RCC 7860 (cell line): ENCODE measurements around the gene CNTLN.
"Not testable (repeated sequence)": the region's sequence is repeated elsewhere in the genome, so short reads cannot be mapped to it uniquely, and the experiment has no call there.

Experiments
- DNase-seq: peaks from one replicate; pipeline ENCODE4 v3.0.0-alpha.2; 2015; ENCODE audit warnings: low spot score
- FAIRE-seq: peaks from 2 replicates; lab custom pipeline; 2012; peaks lifted over from hg19 to GRCh38; lab: Jason Lieb, UNC

The CNTLN gene

DNA sequence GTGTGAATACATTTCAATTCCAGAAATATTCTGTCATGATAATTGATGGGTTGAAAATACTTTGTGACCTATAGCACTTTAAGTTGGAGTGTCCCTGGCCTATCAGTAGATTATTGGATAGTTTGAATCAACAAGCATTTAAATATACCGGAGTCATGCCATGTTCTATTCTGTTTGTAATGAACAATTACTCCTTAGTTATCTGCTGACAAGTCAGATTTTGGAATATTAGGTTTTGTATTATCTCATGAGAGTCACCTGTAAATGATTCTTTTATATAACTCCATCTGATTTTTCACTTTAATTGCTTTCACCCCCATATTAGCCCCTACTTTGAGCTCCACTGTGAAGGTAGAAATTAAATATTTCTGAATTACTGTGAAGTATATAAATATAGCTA is 351.6 kb downstream of the CNTLN start:
- FAIRE-seq = no peak
- no peak for DNase-seq

DNA sequence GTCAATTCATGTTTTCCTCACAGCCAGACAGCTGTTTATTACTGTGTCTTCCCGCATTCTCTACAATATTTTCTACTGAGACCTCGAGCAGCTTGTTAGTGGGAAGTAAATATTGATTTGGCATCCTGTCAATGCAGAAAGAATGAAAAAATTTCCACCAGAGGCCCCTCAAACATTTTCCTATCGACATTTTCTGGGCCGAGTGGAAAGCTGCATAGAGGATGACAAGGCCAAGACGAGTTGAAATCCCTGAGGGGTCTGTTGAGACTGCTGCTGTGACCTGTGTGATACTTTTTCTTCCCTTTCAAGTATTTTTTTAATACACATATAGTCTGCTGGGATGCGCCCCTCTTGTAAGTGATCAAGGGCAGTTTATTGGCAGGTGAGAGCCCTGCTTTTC is 352.6 kb downstream of the CNTLN start:
- FAIRE-seq (no peak), DNase-seq (no peak)

DNA sequence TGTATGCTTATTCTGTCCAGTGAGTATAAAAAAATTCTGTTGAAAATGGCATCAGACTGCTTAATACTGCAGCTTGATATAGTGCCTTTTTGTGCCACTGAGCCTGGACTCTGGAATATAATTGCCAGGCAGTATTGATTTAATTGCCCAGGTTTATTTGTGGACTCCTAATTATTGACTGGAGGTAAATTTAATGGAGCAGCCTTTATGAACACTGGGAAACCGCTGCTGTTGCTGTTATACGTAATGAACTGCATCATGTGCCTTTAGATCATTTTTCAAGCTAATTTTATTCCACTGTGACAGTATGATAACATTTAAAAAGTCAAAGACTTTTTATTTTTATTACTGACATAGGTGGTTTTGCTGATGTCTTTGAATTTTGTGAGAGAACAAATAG is 353.8 kb downstream of the CNTLN start:
- no peak for FAIRE-seq
- DNase-seq = no peak

DNA sequence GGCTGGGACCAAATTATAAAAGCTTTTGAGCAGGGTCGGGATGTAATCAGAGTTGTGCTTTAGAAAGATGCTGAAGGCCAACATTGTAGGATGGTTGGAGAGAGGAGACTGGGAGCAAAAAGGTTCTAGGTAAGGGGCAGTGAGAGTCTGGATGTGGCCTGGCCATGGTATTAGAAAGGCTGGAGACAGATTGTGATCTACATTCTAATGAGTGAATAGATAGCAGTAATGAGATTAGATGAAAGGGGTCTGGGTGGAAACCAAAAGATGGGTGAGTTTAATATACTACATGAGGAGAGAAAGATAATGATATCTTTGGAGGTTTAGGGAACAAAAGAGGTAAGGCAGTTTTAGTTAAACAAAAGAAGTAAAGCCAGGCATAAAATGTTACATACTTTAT is 355.3 kb downstream of the CNTLN start:
- no peak for DNase-seq
- no peak for FAIRE-seq

DNA sequence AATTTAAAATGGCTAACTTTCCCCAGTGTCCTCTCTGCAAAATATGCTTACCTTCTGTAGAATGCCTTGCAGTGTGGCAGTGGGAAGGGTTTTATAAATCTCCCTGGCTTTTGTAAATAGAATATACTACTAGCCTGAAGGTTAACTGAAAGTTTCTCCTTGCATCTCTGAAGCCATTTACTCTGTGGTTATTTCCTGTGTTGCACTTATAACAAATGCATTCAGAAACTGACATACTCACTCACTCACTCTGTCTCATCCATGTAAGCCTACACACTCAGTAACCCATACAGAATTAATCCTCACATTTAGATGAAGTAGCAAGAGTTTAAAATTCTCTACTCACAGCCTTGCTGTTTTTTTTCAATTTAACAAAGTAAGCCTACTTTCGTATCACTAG is 356.9 kb downstream of the CNTLN start:
- DNase-seq (no peak), FAIRE-seq (no peak)

DNA sequence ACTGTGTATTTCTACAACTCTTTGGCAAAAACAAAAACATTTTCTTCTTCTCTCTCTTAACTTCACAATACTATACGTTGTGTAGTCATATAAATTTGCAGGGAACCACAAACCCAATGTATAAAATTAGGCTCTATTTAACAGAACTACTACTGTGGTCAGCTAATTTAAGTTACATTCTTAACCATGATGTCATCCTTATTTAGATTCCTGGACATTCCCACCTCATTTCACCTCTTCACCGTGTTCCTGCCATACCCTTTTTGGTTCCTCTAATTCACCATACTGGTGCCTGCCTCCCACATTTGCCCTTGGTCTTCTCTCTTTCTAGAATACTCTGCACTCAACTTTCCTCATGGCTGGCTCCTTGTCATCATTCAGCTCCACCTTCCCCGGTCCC is 368.4 kb downstream of the CNTLN start:
- FAIRE-seq = no peak
- no peak for DNase-seq

DNA sequence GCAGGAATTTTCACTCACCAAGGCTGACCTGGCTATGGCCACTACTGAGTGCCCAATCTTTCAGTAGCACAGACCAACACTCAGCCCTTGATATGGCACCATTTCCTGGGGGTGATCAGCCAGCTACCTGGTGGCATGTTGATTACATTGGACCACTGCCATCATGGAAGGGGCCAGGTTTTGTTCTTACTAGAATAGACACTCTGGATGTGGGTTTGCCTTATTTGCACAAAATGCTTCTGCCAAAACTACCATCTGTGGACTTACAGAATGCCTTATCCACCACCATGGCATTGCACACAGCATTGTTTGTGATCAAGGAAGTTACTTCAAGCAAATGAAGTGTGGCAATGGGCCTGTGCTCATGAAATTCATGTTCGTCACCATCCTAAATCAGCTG is 374.3 kb downstream of the CNTLN start:
- DNase-seq = no peak
- FAIRE-seq = no peak

DNA sequence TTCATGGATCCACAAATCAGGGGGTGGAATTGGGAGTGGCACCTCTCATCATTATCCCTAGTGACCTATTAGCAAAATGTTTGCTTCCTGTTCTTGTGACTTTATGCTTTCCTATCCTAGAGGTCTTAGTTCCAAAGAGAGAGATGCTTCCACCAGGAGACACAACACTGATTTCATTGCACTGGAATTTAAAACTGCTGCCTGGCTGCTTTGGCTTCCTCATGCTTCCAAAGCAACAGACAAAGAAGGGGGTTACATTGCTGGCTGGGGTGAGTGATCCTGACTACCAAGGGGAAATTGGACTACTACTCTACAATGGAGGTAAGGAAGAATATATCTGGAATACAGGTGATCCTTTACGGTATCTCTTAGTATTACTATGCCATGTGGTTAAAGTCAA is 374.9 kb downstream of the CNTLN start:
- no peak for DNase-seq
- no peak for FAIRE-seq

DNA sequence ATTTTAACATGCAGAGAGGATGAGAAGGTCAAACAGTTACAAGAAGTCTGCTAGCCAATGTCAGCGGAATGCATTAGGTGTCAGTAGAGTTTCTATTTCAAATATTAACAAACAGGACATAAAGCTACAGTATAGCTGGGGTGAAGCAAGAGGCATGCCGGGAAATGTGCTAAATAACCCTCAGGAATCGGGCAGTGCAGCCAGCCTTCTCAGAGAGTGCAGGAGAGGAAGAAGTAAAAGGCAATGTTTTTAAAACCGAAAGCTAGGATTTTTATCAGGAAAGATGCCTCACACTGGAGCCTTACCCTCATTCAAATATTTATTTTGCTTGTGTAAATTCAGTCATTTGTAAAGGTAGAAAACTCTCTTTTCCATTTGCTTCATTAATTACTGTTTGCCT is 384.9 kb downstream of the CNTLN start:
- DNase-seq (no peak), FAIRE-seq (no peak)

DNA sequence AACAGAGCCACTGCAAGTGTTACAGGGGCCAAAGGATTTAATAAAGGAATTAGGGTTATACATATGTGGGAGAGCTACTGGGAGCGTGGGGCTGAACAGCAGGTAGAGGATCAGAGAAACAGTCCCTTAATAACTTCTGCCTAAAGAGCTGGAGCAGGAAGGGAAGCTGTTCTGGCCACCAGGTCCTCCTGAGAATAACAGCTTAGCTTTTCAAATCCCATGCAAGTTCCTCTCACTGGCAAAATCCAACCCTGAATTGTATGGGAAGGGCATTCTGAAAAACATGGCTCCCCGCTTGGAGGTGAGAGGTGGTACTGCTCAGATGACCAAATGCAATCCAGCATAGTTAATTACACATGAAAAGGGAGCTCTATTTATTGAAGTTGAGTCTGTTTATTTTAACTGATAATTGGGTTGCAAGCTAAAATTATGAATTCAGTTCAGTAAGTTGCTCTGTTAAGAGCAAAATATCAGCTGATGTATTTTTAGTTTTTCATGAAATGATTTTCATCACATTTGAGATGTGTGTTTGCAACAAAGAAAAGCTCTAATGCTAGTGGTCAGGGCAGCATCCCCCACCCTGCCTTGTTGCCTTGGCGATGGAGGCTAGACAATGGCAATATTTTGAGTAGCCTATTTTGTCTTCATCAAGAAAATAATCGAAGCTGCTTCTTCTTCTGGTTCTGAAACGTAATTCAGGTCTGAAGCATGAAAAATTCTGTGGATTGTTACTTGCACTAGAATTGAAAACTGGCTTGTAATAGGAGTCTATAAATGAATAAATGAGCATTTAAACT is 385.6 kb downstream of the CNTLN start:
- DNase-seq (no peak), FAIRE-seq (no peak)

DNA sequence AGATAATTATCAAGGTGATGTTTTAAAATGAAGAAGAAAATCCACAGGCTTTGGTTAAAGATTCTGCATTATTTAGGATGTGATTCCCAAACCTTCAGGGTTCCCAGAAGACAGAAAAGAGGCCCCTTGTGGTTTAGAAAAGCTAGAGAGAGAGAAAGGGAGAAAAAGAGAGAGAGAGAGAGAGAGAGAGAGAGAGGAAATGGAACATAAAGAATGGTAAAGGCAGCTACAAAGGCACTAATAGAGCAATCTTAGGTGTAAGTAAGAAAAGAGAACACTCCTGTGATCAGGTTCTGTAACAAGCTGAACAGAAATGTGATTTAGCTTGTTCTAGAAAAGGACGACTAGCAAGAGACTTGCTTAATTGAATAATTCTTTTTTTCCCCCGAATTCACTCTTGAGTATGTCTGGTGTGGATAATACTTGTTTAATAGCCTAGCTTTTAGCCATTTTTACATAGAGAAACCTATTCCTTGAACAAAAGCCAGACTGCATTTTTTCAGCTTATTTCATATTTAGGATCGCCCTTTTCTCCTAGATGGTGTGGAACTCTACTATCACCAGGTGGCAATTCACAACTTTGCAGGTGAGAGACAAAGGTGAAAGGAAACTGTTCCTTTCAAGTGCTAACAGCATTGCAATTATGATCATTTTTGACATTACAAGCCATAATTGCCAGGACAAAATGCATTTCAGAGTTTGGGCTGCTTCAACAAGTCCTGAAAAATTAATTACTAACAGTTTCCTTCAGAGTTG is 386.4 kb downstream of the CNTLN start:
- no peak for DNase-seq

DNA sequence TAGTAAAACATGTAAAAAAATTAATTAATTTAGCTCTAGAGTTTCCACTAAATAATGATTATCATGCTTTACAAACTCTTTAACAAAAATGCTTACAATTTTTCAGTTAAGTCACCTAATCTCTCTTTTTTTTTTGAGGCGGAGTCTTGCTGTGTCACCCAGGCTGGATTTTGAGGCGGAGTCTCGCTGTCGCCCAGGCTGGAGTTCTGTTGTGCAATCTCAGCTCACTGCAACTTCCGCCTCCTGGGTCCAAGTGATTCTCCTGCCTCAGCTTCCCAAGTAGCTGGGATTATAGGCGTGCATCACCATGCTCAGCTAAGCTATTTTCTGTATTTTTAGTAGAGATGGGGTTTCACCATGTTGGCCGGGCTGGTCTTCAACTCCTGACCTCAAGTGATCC is 391.9 kb downstream of the CNTLN start:
- FAIRE-seq, DNase-seq: not testable (repeated sequence)

More for the DNA sequence above, 386.4 kb downstream of the CNTLN start:
- no peak for FAIRE-seq

DNA sequence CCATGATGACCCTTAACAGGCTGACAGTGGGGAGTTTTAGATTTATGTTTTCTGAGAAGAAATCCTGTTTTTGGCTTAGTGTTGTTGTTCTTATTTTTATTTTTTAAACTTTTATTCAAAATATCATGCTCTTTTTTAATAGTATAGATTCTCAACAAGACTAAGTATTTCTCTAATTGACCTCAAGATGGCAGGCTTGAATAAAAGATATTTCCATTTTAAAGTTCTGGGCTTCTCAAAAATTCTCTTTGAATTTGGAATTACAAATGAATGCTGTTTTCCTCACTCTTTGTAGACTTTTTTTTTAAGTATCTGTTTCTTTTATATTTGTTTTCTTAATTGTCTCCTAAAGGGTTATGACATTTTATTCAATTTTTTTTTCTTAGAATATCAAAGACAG is 394.0 kb downstream of the CNTLN start:
- FAIRE-seq (peak; percentile 55), DNase-seq (no peak)

DNA sequence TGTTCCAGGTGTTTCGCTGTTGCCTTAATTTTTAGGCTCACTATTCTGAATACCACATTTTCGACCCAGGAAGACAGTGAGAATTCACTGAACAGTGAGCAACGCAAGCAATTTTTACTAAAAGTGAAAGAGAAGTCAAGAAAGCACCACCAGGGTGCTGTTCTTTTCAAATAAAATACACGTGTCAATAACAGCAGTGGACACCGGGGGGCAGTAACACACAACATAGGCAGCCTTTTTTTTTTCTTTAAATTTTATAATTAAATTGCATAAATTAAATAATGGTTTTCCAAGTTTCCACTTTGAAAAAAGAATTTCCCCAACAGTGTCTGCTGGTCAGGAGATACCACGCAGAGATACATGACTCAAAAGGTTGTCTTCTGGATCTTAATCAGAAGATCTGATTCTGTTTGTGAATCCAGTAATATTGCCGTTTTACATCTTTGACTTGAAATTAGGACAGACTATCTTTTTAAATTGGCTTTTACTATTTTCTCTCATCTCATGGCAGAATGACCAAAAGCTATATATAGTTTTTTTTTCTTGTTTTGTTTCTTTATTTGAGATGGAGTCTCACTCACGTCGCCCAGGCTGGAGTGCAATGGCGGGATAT is 396.9 kb downstream of the CNTLN start:
- DNase-seq (peak; percentile 6), FAIRE-seq (no peak)

DNA sequence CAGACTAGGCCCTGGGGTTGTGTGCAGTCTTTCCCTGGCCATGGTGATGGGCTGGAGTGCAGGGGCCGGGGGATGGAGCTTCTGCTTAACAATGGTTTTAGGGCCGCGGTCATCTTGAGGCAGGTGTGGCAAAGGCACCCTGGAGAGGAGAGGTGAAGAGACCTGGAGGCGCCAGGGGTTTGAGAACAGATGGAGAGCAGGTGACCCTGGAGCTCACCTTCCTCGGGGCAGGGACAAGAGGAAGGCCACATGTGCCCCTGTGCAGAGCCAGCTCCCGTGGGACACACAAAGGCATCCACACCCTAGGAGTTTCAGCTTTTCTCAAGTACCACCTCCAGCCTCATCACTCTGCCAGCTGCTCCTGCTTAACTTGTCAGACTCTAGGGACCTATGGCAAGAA is 397.6 kb downstream of the CNTLN start:
- no peak for FAIRE-seq
- no peak for DNase-seq

DNA sequence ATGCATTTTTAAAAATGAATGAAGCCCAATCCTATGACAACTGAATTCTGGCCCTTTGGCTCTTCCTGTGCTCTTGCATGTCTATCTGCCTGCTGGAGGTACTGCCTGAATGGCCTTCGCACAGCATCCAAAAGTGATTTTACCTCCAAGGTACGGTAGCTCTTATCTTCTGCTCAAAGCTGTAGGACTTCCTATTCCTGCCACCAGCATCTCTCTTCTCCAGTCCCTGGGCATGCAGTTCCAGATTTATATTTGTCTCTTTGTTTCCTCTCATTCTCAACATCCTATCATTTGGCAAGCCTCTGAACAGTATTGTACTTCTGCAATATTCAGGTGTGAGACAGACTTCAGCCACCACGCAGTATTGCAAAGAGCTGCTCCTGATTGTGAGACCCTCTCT is 400.3 kb downstream of the CNTLN start:
- DNase-seq = no peak
- no peak for FAIRE-seq

DNA sequence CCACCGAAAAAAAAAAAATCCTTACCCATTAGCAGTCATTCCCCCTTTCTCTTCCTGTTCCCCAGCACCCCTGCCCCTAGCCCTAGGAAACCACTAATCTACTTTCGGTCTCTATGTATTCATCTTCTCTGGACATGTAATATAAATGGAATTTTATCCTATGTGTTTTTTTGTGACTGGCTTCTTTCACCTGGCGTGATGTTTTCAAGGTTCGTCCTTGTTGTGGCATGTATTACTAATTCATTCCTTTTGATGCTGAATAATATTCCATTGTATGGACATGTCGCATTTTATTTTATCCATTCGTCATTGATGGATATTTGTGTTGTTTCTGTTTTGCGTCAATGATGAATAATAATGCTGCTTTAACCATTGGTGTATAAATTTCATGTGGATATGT is 401.2 kb downstream of the CNTLN start:
- no peak for DNase-seq
- no peak for FAIRE-seq

DNA sequence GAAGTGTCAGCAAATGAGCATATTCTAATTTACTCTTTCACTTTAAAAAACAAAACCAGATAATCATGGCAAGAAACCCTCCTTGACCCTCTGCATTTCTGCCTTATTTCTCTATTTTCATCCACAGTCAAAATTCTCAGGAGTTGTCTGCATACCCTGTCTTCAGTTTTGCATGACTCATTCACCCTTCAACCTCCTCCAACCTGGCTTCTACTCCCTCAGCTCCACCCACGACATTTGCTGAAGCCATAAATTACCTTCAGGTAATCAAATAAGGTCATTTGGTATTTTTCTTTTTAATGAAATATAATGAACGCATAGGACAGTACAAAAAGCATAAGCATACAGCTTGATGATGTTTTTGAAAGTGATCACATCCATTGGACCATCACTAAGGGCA is 416.2 kb downstream of the CNTLN start:
- FAIRE-seq = no peak
- DNase-seq = no peak
